Measurements from ENCODE around the gene MAST2. TPM values are rescaled to one million over a fixed set of nuclear protein-coding genes. Genes with fewer than 3 reads are reported as not detected.

The MAST2 gene
- total RNA-seq, 1 donor from 2014 or later: 61.0 TPM

GRCh38 chr1:46026531-46026930 is 223.1 kb downstream of the MAST2 start:
- no peak for TF ChIP-seq CTCF (IDR thresholded peaks at IDR 0.05)
- Histone ChIP-seq H3K4me3 (no peak overlapping the region), H3K9me3 (no peaks in the 10 kb centered on the region), H3K27ac (no peak overlapping the region), H3K36me3 (peaks cover 23 to 60% of the 10 kb centered on the region in 2 donors), H3K27me3 (no peaks in the 10 kb centered on the region), H3K4me1 (no peaks in the 10 kb centered on the region)
- intact Hi-C loops (cut with DNase I): no loop called here
- DNase-seq (ENCODE audit: low spot score in 2 of 2): no peak

GRCh38 chr1:46027788-46028573 is 224.6 kb downstream of the MAST2 start:
- no peak for DNase-seq (ENCODE audit: low spot score in 2 of 2)
- Histone ChIP-seq H3K27me3 (no peaks in the 10 kb centered on the region), H3K4me3 (no peak overlapping the region), H3K9me3 (no peaks in the 10 kb centered on the region), H3K36me3 (peaks cover 26 to 56% of the 10 kb centered on the region in 2 donors), H3K27ac (no peak overlapping the region), H3K4me1 (no peaks in the 10 kb centered on the region)
- no peak for TF ChIP-seq CTCF (IDR thresholded peaks at IDR 0.05)
- intact Hi-C loops (cut with DNase I): no loop called here

GRCh38 chr1:46030074-46030870 is 226.9 kb downstream of the MAST2 start:
- no peak overlapping the region for H3K4me3 ChIP-seq
- no peak for TF ChIP-seq CTCF (IDR thresholded peaks at IDR 0.05)
- no peak for DNase-seq (ENCODE audit: low spot score in 2 of 2)
- no peak overlapping the region for H3K27ac ChIP-seq
- H3K4me1 ChIP-seq: no peaks in the 10 kb centered on the region
- H3K27me3 ChIP-seq: no peaks in the 10 kb centered on the region
- no peaks in the 10 kb centered on the region for H3K9me3 ChIP-seq
- peaks cover 21 to 38% of the 10 kb centered on the region in 2 donors for H3K36me3 ChIP-seq
- intact Hi-C loops (cut with DNase I): loop anchor here (10.0 kb wide), 1 partner anchor 315 kb away; the partner anchor contains the start of gene NSUN4

- no peaks in the 10 kb centered on the region for H3K9me3 ChIP-seq
- peaks cover 21 to 38% of the 10 kb centered on the region in 2 donors for H3K36me3 ChIP-seq
- no peak for DNase-seq (ENCODE audit: low spot score in 2 of 2)
- no peak for TF ChIP-seq CTCF (IDR thresholded peaks at IDR 0.05)
- H3K4me3 ChIP-seq: no peak overlapping the region
- no peaks in the 10 kb centered on the region for H3K4me1 ChIP-seq
- intact Hi-C loops (cut with DNase I): loop anchor here (10.0 kb wide), 1 partner anchor 314 kb away; the partner anchor contains the start of gene NSUN4
- H3K27ac ChIP-seq: no peak overlapping the region
- H3K27me3 ChIP-seq: no peaks in the 10 kb centered on the region
Observed at GRCh38 chr1:46030876-46031660, 227.7 kb downstream of the MAST2 start.
